HEK293 (cell line): ENCODE data around the gene MUC5AC.

Experiments
- CTCF ChIA-PET: fragments of 350-600 bp; formaldehyde crosslinking; extraction: SDS; loops from one replicate; lab custom pipeline; 2021; ENCODE audit warnings: antibody characterized with exemption; lab: Yijun Ruan, JAX
- POLR2A ChIA-PET: fragments of 300-600 bp; formaldehyde crosslinking; extraction: SDS; loops from one replicate; lab custom pipeline; 2020; ENCODE audit warnings: antibody characterized with exemption, inconsistent platforms; lab: Yijun Ruan, JAX
- H3K27ac ChIP-seq: fragments of 200-500 bp; sonication (Bioruptor generic); 2 replicates; pipeline ENCODE4 v1.5.1; 2014; ENCODE audit warnings: low read depth, low read length, control low read depth, inconsistent platforms; ENCODE audit errors: extremely low read depth
- H3K36me3 ChIP-seq, 2 experiments: fragments of 200-500 bp in 1 of 2; sonication (Bioruptor generic) in 1 of 2; 1 replicate in 1 of 2; 2 replicates in 1 of 2; pipeline ENCODE4 v1.5.1; 2014 to 2017; ENCODE audit warnings: inconsistent platforms in 2 of 2, low read length in 2 of 2; ENCODE audit not compliant: control insufficient read depth in 2 of 2, insufficient read depth in 1 of 2
- H3K4me1 ChIP-seq: fragments of 200-500 bp; sonication (Bioruptor generic); 2 replicates; pipeline ENCODE4 v1.5.1; 2014; ENCODE audit warnings: mild to moderate bottlenecking, low read length, inconsistent platforms; ENCODE audit not compliant: control insufficient read depth, insufficient read depth
- H3K4me3 ChIP-seq: 2 replicates; pipeline ENCODE4 v1.5.1; 2011; ENCODE audit warnings: low read depth, mild to moderate bottlenecking, control low read depth, low read length, moderate library complexity
- H3K9me3 ChIP-seq: fragments of 200-500 bp; sonication (Bioruptor generic); 2 replicates; pipeline ENCODE4 v1.5.1; 2014; ENCODE audit warnings: low read depth, low read length, inconsistent platforms; ENCODE audit not compliant: control insufficient read depth, insufficient read depth
- CTCF ChIP-seq: fragments of 450-650 bp; formaldehyde crosslinking; IDR thresholded peaks from 2 replicates; pipeline ENCODE4 v1.5.1; 2016; ENCODE audit warnings: missing biosample characterization, missing genetic modification characterization
- KLF1 ChIP-seq: fragments of 450-650 bp; formaldehyde crosslinking; IDR thresholded peaks from 2 replicates; pipeline ENCODE4 v1.5.1; 2016; ENCODE audit warnings: missing biosample characterization, missing genetic modification characterization
- PRDM10 ChIP-seq: fragments of 450-650 bp; formaldehyde crosslinking; IDR thresholded peaks from 2 replicates; pipeline ENCODE4 v1.5.1; 2016; ENCODE audit warnings: missing biosample characterization, missing genetic modification characterization
- SETDB1 ChIP-seq: IDR thresholded peaks from one replicate; pipeline ENCODE4 v1.6.1; 2017; ENCODE audit warnings: mild to moderate bottlenecking, low read length, moderate library complexity, mixed read lengths; ENCODE audit not compliant: insufficient read length
- SP2 ChIP-seq: fragments of 450-650 bp; formaldehyde crosslinking; IDR thresholded peaks from 2 replicates; pipeline ENCODE4 v1.5.1; 2016; ENCODE audit warnings: missing biosample characterization, missing genetic modification characterization
- TRIM28 ChIP-seq: IDR thresholded peaks from 2 replicates; pipeline ENCODE4 v1.6.1; 2011; ENCODE audit warnings: low read length, control low read depth, borderline replicate concordance
- ZFP69B ChIP-seq: fragments of 450-650 bp; formaldehyde crosslinking; IDR thresholded peaks from 2 replicates; pipeline ENCODE4 v1.5.1; 2016; ENCODE audit warnings: missing biosample characterization, missing genetic modification characterization
- ZNF112 ChIP-seq: fragments of 450-650 bp; formaldehyde crosslinking; IDR thresholded peaks from 2 replicates; pipeline ENCODE4 v1.5.0; 2017; ENCODE audit warnings: missing biosample characterization, missing genetic modification characterization
- ZNF133 ChIP-seq: fragments of 450-650 bp; formaldehyde crosslinking; IDR thresholded peaks from 2 replicates; pipeline ENCODE4 v1.5.1; 2016; ENCODE audit warnings: missing biosample characterization, missing genetic modification characterization
- ZNF223 ChIP-seq: fragments of 450-650 bp; formaldehyde crosslinking; IDR thresholded peaks from 2 replicates; pipeline ENCODE4 v1.5.1; 2016; ENCODE audit warnings: missing biosample characterization, missing genetic modification characterization
- ZNF26 ChIP-seq: fragments of 450-650 bp; formaldehyde crosslinking; IDR thresholded peaks from 2 replicates; pipeline ENCODE4 v1.5.1; 2016; ENCODE audit warnings: missing biosample characterization, missing genetic modification characterization
- ZNF280C ChIP-seq: fragments of 450-650 bp; formaldehyde crosslinking; IDR thresholded peaks from 2 replicates; pipeline ENCODE4 v1.5.1; 2016; ENCODE audit warnings: missing biosample characterization, missing genetic modification characterization
- ZNF692 ChIP-seq: fragments of 450-650 bp; formaldehyde crosslinking; IDR thresholded peaks from 2 replicates; pipeline ENCODE4 v1.5.1; 2016; ENCODE audit warnings: missing biosample characterization, missing genetic modification characterization
- ZNF747 ChIP-seq: fragments of 450-650 bp; formaldehyde crosslinking; IDR thresholded peaks from 2 replicates; pipeline ENCODE4 v1.5.1; 2016; ENCODE audit warnings: missing biosample characterization, missing genetic modification characterization
- ZSCAN5A ChIP-seq: fragments of 450-650 bp; formaldehyde crosslinking; IDR thresholded peaks from 2 replicates; pipeline ENCODE4 v1.5.1; 2016; ENCODE audit warnings: missing biosample characterization, missing genetic modification characterization

MUC5AC gene

GRCh38 chr11:1229471-1230120 is 71.8 kb downstream of the MUC5AC start:
- no peaks in the 10 kb centered on the region for H3K4me1 ChIP-seq
- H3K4me3 ChIP-seq = no peak overlapping the region
- POLR2A ChIA-PET = interaction anchor here (0.6 kb wide), 1 partner anchor 261 kb away, joined by 3 read pairs; no protein-coding TSS in a partner anchor
- CTCF ChIA-PET = interaction anchor here (0.7 kb wide), 1 partner anchor 9 kb away, joined by 3 read pairs; no protein-coding TSS in a partner anchor
- H3K27ac ChIP-seq = no peak overlapping the region
- 0 out of 2 replicates have a peak, but pooled peaks have one; percentile 24 for TF ChIP-seq ZFP69B
- TF ChIP-seq KLF1 = peak; percentile 91
- TF ChIP-seq ZNF223 (tag by site-specific recombination) = no peak
- TF ChIP-seq ZNF692 (tag by site-specific recombination) = no peak
- TF ChIP-seq ZNF112 (tag by site-specific recombination) = no peak
- H3K9me3 ChIP-seq = no peaks in the 10 kb centered on the region
- H3K36me3 ChIP-seq = no peaks in the 10 kb centered on the region

GRCh38 chr11:1230121-1230455 is 72.3 kb downstream of the MUC5AC start:
- Histone ChIP-seq H3K4me3 (no peak overlapping the region), H3K27ac (no peak overlapping the region), H3K36me3 (no peaks in the 10 kb centered on the region), H3K4me1 (no peaks in the 10 kb centered on the region), H3K9me3 (no peaks in the 10 kb centered on the region)
- no peak for TF ChIP-seq SETDB1
- TF ChIP-seq ZNF223 (tag by site-specific recombination) = no peak
- no peak for TF ChIP-seq ZNF280C (tag by site-specific recombination)
- TF ChIP-seq TRIM28 = no peak
- TF ChIP-seq ZNF133 (tag by site-specific recombination) = no peak
- CTCF ChIA-PET = interaction anchor here (0.7 kb wide), 1 partner anchor 9 kb away, joined by 3 read pairs; no protein-coding TSS in a partner anchor
- POLR2A ChIA-PET = no interaction called here

- Histone ChIP-seq H3K4me3 (no peak overlapping the region), H3K36me3 (no peaks in the 10 kb centered on the region), H3K9me3 (no peaks in the 10 kb centered on the region), H3K27ac (no peak overlapping the region), H3K4me1 (no peaks in the 10 kb centered on the region)
- ChIA-PET POLR2A (no interaction called here), CTCF (interaction anchor here (0.7 kb wide), 1 partner anchor 44 kb away, joined by 3 read pairs; no protein-coding TSS in a partner anchor)
- TF ChIP-seq ZSCAN5A = no peak
- TF ChIP-seq ZNF26 = no peak
- no peak for TF ChIP-seq PRDM10 (tag by site-specific recombination)
- TF ChIP-seq CTCF (tag by site-specific recombination) = no peak
- TF ChIP-seq ZNF747 (tag by site-specific recombination) = no peak
- no peak for TF ChIP-seq SP2 (tag by site-specific recombination)
Observed at GRCh38 chr11:1230456-1231395, 73.0 kb downstream of the MUC5AC start.
